RWPE2 (cell line): ENCODE data around the gene ASPN.
"Not testable (repeated sequence)": the region's sequence is repeated elsewhere in the genome, so short reads cannot be mapped to it uniquely, and the experiment has no call there.

Experiments
- ATAC-seq: fragments of 200-7000 bp; cut with Tn5 transposase; 3 replicates; pipeline ENCODE4 v1.9.1; 2021; ENCODE audit warnings: low read depth
- DNase-seq: peaks from one replicate; pipeline ENCODE4 v3.0.0-alpha.2; 2020; ENCODE audit warnings: low spot score
- H3K27ac ChIP-seq: fragments of 450-650 bp; 2 replicates; pipeline ENCODE4 v1.5.1; 2017; ENCODE audit warnings: mild to moderate bottlenecking; ENCODE audit not compliant: poor library complexity, severe bottlenecking
- H3K27me3 ChIP-seq: fragments of 250-450 bp; sonication (Bioruptor Pico); 2 replicates; pipeline ENCODE4 v1.5.1; 2021; ENCODE audit warnings: mild to moderate bottlenecking, moderate library complexity; ENCODE audit not compliant: insufficient read depth, poor library complexity, severe bottlenecking
- H3K36me3 ChIP-seq: fragments of 250-450 bp; sonication (Bioruptor Pico); 2 replicates; pipeline ENCODE4 v1.5.1; 2020; ENCODE audit warnings: low read depth, mild to moderate bottlenecking, moderate library complexity
- H3K4me1 ChIP-seq: fragments of 250-450 bp; sonication (Bioruptor Pico); 2 replicates; pipeline ENCODE4 v1.5.1; 2021; ENCODE audit warnings: mild to moderate bottlenecking, moderate library complexity; ENCODE audit not compliant: insufficient read depth, poor library complexity, severe bottlenecking
- H3K4me3 ChIP-seq: fragments of 250-450 bp; sonication (Bioruptor Pico); 2 replicates; pipeline ENCODE4 v1.5.1; 2021; ENCODE audit warnings: mild to moderate bottlenecking, moderate library complexity; ENCODE audit not compliant: severe bottlenecking
- H3K9me3 ChIP-seq: fragments of 250-450 bp; sonication (Bioruptor Pico); 2 replicates; pipeline ENCODE4 v1.5.1; 2021; ENCODE audit warnings: mild to moderate bottlenecking, moderate library complexity; ENCODE audit not compliant: severe bottlenecking
- TF ChIP-seq, protein P1 (sequence below): fragments of 450-650 bp; IDR thresholded peaks from one replicate; pipeline ENCODE4 v1.5.1; 2017; ENCODE audit warnings: mild to moderate bottlenecking, moderate library complexity; ENCODE audit not compliant: poor library complexity, severe bottlenecking

Gene ASPN

DNA sequence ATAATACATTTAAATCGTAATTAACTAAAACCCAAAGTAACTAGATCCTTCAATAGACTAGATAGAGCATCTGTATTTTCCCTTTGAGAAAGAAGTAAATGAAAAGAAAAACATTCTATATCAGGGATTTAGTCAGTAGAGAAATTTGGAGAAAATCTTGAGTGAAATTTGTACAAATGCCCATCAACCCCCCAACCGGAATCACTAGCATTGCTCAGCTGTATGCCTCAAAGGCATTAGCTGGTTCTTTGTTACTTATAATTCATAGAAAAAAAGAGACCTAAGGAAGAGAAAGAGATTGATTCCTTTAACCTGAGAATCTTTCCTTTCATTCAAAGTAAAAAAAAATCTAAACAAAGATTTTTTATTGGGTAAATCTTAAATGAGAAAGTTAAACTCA, 58.7 kb downstream of the ASPN start:
- H3K4me1 ChIP-seq: no peaks in the 10 kb centered on the region
- H3K27ac ChIP-seq: no peak overlapping the region
- no peaks in the 10 kb centered on the region for H3K9me3 ChIP-seq
- no peak for ATAC-seq
- H3K27me3 ChIP-seq: no peaks in the 10 kb centered on the region
- no peak for DNase-seq
- TF ChIP-seq, protein P1, sequence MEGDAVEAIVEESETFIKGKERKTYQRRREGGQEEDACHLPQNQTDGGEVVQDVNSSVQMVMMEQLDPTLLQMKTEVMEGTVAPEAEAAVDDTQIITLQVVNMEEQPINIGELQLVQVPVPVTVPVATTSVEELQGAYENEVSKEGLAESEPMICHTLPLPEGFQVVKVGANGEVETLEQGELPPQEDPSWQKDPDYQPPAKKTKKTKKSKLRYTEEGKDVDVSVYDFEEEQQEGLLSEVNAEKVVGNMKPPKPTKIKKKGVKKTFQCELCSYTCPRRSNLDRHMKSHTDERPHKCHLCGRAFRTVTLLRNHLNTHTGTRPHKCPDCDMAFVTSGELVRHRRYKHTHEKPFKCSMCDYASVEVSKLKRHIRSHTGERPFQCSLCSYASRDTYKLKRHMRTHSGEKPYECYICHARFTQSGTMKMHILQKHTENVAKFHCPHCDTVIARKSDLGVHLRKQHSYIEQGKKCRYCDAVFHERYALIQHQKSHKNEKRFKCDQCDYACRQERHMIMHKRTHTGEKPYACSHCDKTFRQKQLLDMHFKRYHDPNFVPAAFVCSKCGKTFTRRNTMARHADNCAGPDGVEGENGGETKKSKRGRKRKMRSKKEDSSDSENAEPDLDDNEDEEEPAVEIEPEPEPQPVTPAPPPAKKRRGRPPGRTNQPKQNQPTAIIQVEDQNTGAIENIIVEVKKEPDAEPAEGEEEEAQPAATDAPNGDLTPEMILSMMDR: no peak
- no peak overlapping the region for H3K4me3 ChIP-seq
- H3K36me3 ChIP-seq: no peaks in the 10 kb centered on the region

DNA sequence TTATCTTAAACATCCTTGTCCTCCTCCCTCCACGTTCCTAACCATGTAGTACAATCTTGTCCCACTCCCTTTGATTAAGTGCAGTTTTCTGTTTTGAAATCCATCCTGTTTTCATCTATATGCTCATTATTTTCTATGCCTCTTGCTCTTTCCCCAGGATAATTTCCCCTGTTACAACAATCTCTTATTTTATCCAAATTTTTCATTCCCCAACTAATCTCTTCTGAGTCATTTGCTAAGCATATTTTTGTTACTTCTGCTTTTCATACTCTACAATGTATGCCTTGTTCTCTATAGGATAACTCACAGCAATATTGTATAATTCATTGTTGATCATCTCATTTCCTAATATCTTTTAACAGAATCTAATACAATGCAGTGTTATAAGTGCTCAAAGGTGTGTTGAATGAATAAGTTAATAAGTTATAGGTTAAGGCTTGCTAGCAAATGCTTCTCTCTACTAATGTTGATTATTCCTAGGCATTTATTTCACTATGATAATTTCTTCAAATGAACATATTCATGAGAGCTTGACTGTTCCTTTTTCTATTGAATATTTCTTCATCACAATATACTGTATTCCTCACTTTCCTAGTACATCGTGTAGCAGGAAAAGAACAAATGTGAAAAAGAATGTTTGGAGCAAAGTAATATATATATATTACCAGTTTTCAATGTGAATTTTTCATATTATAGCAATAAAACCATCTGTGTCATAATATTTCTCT, 59.5 kb downstream of the ASPN start:
- H3K4me1 ChIP-seq: no peaks in the 10 kb centered on the region
- no peaks in the 10 kb centered on the region for H3K36me3 ChIP-seq
- TF ChIP-seq, protein P1: no peak
- no peak overlapping the region for H3K27ac ChIP-seq
- DNase-seq: no peak
- no peak overlapping the region for H3K4me3 ChIP-seq
- no peaks in the 10 kb centered on the region for H3K27me3 ChIP-seq
- ATAC-seq: no peak
- no peaks in the 10 kb centered on the region for H3K9me3 ChIP-seq

DNA sequence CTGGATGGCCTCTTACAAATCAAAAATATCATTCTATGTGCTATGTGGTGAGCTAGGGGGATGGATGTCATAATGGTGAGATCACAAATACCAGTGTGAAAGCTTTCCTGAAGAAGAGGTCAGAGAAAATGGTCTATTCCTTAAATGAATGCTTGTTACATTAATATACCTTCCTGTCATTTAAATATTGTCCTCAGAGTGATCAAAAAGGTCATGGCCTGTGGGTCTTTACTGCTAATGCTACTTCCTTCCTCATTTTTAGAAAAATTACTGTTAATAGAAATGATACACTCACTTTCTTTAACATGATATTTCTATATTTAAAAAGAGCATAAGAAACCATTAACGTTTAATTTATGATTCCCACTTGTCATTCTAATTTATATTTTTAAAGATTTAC, 67.7 kb downstream of the ASPN start:
- ATAC-seq (no peak), DNase-seq (no peak)
- no peaks in the 10 kb centered on the region for H3K4me1 ChIP-seq
- no peaks in the 10 kb centered on the region for H3K27me3 ChIP-seq
- H3K27ac ChIP-seq: no peak overlapping the region
- H3K4me3 ChIP-seq: no peak overlapping the region
- no peaks in the 10 kb centered on the region for H3K9me3 ChIP-seq
- H3K36me3 ChIP-seq: no peaks in the 10 kb centered on the region
- TF ChIP-seq, protein P1: no peak

DNA sequence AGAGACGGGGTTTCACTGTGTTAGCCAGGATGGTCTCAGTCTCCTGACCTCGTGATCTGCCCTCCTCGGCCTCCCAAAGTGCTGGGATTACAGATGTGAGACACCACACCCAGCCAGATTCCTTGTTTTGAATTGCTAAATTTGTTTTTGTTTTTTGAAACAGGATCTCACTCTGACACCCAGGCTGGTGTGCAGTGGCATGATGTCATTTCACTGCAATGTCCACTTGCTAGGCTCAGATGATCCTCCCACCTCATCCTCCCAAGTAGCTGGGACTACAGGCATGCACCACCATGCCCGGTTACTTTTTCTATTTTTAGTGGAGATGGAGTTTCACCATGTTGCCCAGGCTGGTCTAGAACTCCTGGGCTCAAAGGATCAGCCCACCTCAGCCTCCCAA, 71.1 kb downstream of the ASPN start:
- ATAC-seq, DNase-seq, H3K9me3 ChIP-seq, H3K4me1 ChIP-seq, H3K36me3 ChIP-seq, H3K27me3 ChIP-seq, H3K4me3 ChIP-seq, H3K27ac ChIP-seq: not testable (repeated sequence)

DNA sequence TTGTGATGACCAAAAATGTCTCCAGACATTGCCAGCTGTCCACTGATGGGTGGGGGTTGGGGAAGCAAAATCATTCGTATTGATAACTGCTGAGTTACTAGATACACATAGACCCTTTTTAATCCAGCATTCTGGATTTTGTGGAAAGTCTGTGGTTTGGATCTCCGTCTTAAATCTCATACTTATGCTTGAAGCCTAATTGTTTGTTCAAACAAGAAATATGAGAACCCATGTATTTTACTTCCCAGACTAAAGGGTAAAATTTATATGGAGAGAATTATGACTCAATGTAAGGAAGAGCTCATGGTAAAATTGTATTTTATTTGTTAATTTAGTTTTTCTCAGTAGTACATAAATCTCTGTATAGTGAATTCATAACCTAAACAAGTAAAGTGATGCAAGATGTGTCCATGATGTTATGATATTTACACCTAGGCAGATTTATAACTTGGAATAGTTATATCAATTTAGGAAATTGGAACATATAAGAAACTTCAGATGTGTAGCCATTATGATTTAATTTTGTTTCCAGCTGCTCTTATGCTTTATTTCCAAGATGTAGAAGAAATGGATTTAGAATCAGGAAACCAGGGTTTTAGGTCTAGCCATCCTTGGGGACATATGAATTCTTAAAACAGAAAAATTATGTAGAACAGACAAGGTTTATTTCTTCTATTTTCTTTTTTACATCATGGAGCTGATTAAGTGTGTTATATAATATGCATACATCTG, 73.4 kb downstream of the ASPN start:
- DNase-seq (no peak), ATAC-seq (no peak)
- H3K36me3 ChIP-seq: no peaks in the 10 kb centered on the region
- no peak overlapping the region for H3K27ac ChIP-seq
- TF ChIP-seq, protein P1: no peak
- no peaks in the 10 kb centered on the region for H3K9me3 ChIP-seq
- no peaks in the 10 kb centered on the region for H3K27me3 ChIP-seq
- H3K4me3 ChIP-seq: no peak overlapping the region
- H3K4me1 ChIP-seq: no peaks in the 10 kb centered on the region
